H1 (cell line): ENCODE data around the gene NEK3. TPM values are rescaled to one million over a fixed set of nuclear protein-coding genes. Genes with fewer than 3 reads are reported as not detected.

ENCODE experiments used
- polyA plus RNA-seq, 7 experiments: library from polyadenylated mRNA; depleted of rRNA in 3 of 7; stranded (reverse) in 5 of 7; unstranded in 2 of 7; fragments of >200 nt in 5 of 7; fragments of 200-250 nt in 2 of 7; gene quantifications; 1 replicate in 5 of 7; 2 replicates in 1 of 7; 4 replicates in 1 of 7; pipeline versions ENCODE4 v1.2.1 to v1.2.3, GENCODE V29; 2011 to 2013; ENCODE audit warnings: missing spikeins in 2 of 7, mixed read lengths in 2 of 7
- total RNA-seq: library from RNA; stranded (reverse); fragmentation: NEBNext Ultra II Directional; extraction: Animal tissue kit (Norgen Biotek cat#: 25700); gene quantifications from 2 replicates; pipeline ENCODE4 v1.2.1, GENCODE V29; 2021

NEK3 gene
- total and polyA plus RNA-seq, 2 of the 8 experiments (the other 6 are each of a cell fraction or from before 2014, with no cell fraction given), result 11.4 to 26.0 TPM

Other genes with a start within 250 kb of the NEK3 start
- gene ATP7B, start 148.1 kb downstream of the NEK3 start, total RNA-seq, result 9.2 and 10.8 TPM in 2 replicates
- 4.1 and 4.4 TPM in 2 replicates for gene ATP7B, start 148.1 kb downstream of the NEK3 start, polyA plus RNA-seq (2011; rRNA removed)
- gene ALG11, start 147.2 kb downstream of the NEK3 start, total RNA-seq, result 36.2 and 39.9 TPM in 2 replicates
- 4.5 and 5.2 TPM in 2 replicates for gene ALG11, start 147.2 kb downstream of the NEK3 start, polyA plus RNA-seq (2011; rRNA removed)
- gene UTP14C, start 134.9 kb downstream of the NEK3 start, total RNA-seq, result 22.7 and 23.0 TPM in 2 replicates
- 4.0 and 6.8 TPM in 2 replicates for gene UTP14C, start 134.9 kb downstream of the NEK3 start, polyA plus RNA-seq (2011; rRNA removed)
- 0.27 and 0.35 TPM in 2 replicates for gene NEK5, start 30.5 kb downstream of the NEK3 start, total RNA-seq
- gene NEK5, start 30.5 kb downstream of the NEK3 start, polyA plus RNA-seq (2011; rRNA removed), result 0.12 and 0.17 TPM in 2 replicates
- 0.23 and 0.35 TPM in 2 replicates for gene THSD1, start 246.6 kb upstream of the NEK3 start, total RNA-seq
- 0.17 and 0.22 TPM in 2 replicates for gene THSD1, start 246.6 kb upstream of the NEK3 start, polyA plus RNA-seq (2011; rRNA removed)